ENCODE data around the gene SLIT1. TPM values are rescaled to one million over a fixed set of nuclear protein-coding genes. Genes with fewer than 3 reads are reported as not detected.

Gene SLIT1
- total and polyA plus RNA-seq, 2 of the 8 experiments (the other 6 are each of a cell fraction or from before 2014, with no cell fraction given): 0.70 to 0.88 TPM

- Histone ChIP-seq H2AFZ (ENCODE audit: low read length) (no peak overlapping the region), H3K23ac (ENCODE audit: insufficient read length) (no peak overlapping the region), H2BK12ac (ENCODE audit: low read depth, low read length) (no peak overlapping the region), H3K4ac (replicated peaks; ENCODE audit: insufficient read length, low read depth, low read length) (no peak overlapping the region), H3K4me3 (ENCODE audit: extremely low read depth in 1 of 4, insufficient read depth in 2 of 4, low read depth in 3 of 4, low read length in 4 of 4) (no peak overlapping the region), H3K18ac (ENCODE audit: extremely low read depth, low read length) (no peak overlapping the region), H2BK5ac (ENCODE audit: low read depth, low read length) (no peak overlapping the region), H4K8ac (ENCODE audit: extremely low read depth, insufficient read depth, low read length) (no peak overlapping the region), H2BK20ac (ENCODE audit: low read length) (no peak overlapping the region), H3K23me2 (ENCODE audit: low read depth, low read length) (no peaks in the 10 kb centered on the region), H2BK120ac (replicated peaks; ENCODE audit: low read depth, low read length) (no peak overlapping the region), H4K91ac (replicated peaks; ENCODE audit: insufficient read length, low read length) (no peak overlapping the region), H3K4me2 (ENCODE audit: insufficient read depth in 1 of 2, low read depth in 2 of 2, low read length in 2 of 2) (no peak overlapping the region), H3K9ac (replicated peaks in 1 of 4; ENCODE audit: extremely low read depth in 1 of 4, low read depth in 3 of 4, low read length in 3 of 4) (no peak overlapping the region), H2AK5ac (ENCODE audit: low read depth, low read length) (no peak overlapping the region), H3K27me3 (replicated peaks in 1 of 4; ENCODE audit: control insufficient read depth in 3 of 4, extremely low read depth in 1 of 4, insufficient read depth in 3 of 4, low read length in 3 of 4) (no peaks in the 10 kb centered on the region), H3K56ac (replicated peaks; ENCODE audit: insufficient read length, low read depth, low read length) (no peak overlapping the region), H3K14ac (ENCODE audit: insufficient read length) (no peak overlapping the region), H3K4me1 (replicated peaks in 1 of 4; ENCODE audit: control insufficient read depth in 3 of 4, insufficient read depth in 4 of 4, low read length in 3 of 4) (peaks cover 0 to 2% (median 0%) of the 10 kb centered on the region in 4 experiments; a peak in 2 of 7 replicates), H4K5ac (ENCODE audit: insufficient read length, low read depth, low read length) (no peak overlapping the region), H3K9me3 (ENCODE audit: insufficient read depth in 2 of 2, low read depth in 1 of 2, low read length in 1 of 2) (no peaks in the 10 kb centered on the region), H3K79me2 (ENCODE audit: control insufficient read depth in 1 of 2, insufficient read depth in 2 of 2, low read length in 2 of 2) (no peaks in the 10 kb centered on the region), H4K20me1 (replicated peaks in 1 of 2; ENCODE audit: control insufficient read depth in 1 of 2, insufficient read depth in 2 of 2, low read length in 2 of 2) (no peaks in the 10 kb centered on the region), H2BK15ac (ENCODE audit: low read length) (no peak overlapping the region), H3K79me1 (ENCODE audit: low read depth, low read length) (no peaks in the 10 kb centered on the region), H3K36me3 (ENCODE audit: control insufficient read depth in 2 of 4, insufficient read depth in 4 of 4, low read length in 3 of 4) (no peaks in the 10 kb centered on the region), H3K27ac (ENCODE audit: low read depth, low read length) (no peak overlapping the region)
- FAIRE-seq (no peak), DNase-seq (ENCODE audit: low read depth in 1 of 2, low spot score in 2 of 2) (no peak)
- POLR2A ChIA-PET (ENCODE audit: partially characterized antibody): no interaction called here
- CTCF ChIA-PET (ENCODE audit: partially characterized antibody): interaction anchor here (0.7 to 43.6 kb wide), 7 partner anchors 13 to 1421 kb away, joined by 3 to 759 read pairs (median 3); no protein-coding TSS in a partner anchor
- 72% methylated on average over 6 of the region's 6 CpGs; no CpG with 5 or more reads in 1 of the 2 experiments for WGBS, 2 experiments (ENCODE audit: extremely low coverage in 1 of 2, insufficient coverage in 1 of 2, insufficient read length in 1 of 2, insufficient replicate concordance in 2 of 2, low coverage in 1 of 2, low lambda C conversion rate in 2 of 2, missing lambda C conversion rate in 1 of 2)
- TF ChIP-seq ASH2L (IDR thresholded peaks at IDR 0.05; ENCODE audit: low read length): no peak
- no peak for TF ChIP-seq EGR1 (IDR thresholded peaks at IDR 0.05; ENCODE audit: borderline replicate concordance, low read depth, low read length)
- no peak for TF ChIP-seq BCL11A (IDR thresholded peaks at IDR 0.05; ENCODE audit: low read depth in 2 of 2, low read length in 2 of 2)
- no peak for TF ChIP-seq SIN3A (conservative IDR thresholded peaks at IDR 0.05 in 1 of 2, IDR thresholded peaks at IDR 0.05 in 1 of 2; ENCODE audit: low read depth in 1 of 2, low read length in 2 of 2)
- TF ChIP-seq EZH2 (IDR thresholded peaks at IDR 0.05; ENCODE audit: low read depth, low read length, severe bottlenecking): no peak
- no peak for TF ChIP-seq KDM5A (IDR thresholded peaks at IDR 0.05; ENCODE audit: low read length)
- no peak for TF ChIP-seq CHD2 (IDR thresholded peaks at IDR 0.05; ENCODE audit: low read length)
- no peak for TF ChIP-seq MAX (IDR thresholded peaks at IDR 0.05)
- no peak for TF ChIP-seq CBX8 (IDR thresholded peaks at IDR 0.05; ENCODE audit: borderline replicate concordance, low read depth, low read length)
- TF ChIP-seq HDAC2 (IDR thresholded peaks at IDR 0.05; ENCODE audit: borderline replicate concordance in 1 of 2, low read depth in 2 of 2, low read length in 2 of 2): no peak
- no peak for TF ChIP-seq GABPA (IDR thresholded peaks at IDR 0.05; ENCODE audit: borderline replicate concordance, insufficient read depth, low read length)
- no peak for TF ChIP-seq PHF8 (conservative IDR thresholded peaks at IDR 0.05; ENCODE audit: low read depth, low read length)
- no peak for TF ChIP-seq RBBP5 (IDR thresholded peaks at IDR 0.05; ENCODE audit: borderline replicate concordance, low read depth, low read length)
- no peak for TF ChIP-seq ZNF274 (IDR thresholded peaks at IDR 0.05; ENCODE audit: borderline replicate concordance, extremely low read depth, low read length)
These were observed 76.2 kb downstream of the SLIT1 start for GRCh38 chr10:97109547-97109946.

Measured in H1 (cell line).